LNCAP (cell line): ENCODE data around the gene ANKRD62.

ENCODE experiments used
- TF ChIP-seq, protein P1 (sequence below): fragments of 450-650 bp; IDR thresholded peaks from 2 replicates; pipeline ENCODE4 v1.5.1; 2017; ENCODE audit warnings: mild to moderate bottlenecking

The ANKRD62 gene

DNA sequence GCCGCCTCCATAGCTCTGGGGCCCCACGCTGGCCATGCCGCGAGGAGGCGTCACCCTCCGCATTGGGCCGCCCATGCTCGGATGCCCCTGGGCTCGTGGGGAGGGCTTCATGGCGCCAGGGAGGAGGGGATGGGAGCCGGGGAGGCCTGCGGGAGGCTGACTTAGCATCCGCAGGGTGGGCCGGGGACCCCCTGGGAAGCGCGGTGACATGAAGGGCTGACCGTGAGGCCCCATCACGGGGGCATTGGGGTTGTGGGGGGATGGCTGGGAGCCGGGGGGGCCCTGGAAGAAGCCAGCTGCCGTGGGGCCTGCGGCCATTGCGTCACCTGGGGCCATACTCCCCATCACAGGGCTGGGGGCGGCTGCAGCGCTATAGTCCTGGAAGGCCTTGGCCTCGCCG is 26.0 kb upstream of the ANKRD62 start:
- TF ChIP-seq, protein P1, sequence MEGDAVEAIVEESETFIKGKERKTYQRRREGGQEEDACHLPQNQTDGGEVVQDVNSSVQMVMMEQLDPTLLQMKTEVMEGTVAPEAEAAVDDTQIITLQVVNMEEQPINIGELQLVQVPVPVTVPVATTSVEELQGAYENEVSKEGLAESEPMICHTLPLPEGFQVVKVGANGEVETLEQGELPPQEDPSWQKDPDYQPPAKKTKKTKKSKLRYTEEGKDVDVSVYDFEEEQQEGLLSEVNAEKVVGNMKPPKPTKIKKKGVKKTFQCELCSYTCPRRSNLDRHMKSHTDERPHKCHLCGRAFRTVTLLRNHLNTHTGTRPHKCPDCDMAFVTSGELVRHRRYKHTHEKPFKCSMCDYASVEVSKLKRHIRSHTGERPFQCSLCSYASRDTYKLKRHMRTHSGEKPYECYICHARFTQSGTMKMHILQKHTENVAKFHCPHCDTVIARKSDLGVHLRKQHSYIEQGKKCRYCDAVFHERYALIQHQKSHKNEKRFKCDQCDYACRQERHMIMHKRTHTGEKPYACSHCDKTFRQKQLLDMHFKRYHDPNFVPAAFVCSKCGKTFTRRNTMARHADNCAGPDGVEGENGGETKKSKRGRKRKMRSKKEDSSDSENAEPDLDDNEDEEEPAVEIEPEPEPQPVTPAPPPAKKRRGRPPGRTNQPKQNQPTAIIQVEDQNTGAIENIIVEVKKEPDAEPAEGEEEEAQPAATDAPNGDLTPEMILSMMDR = no peak

- TF ChIP-seq, protein P1 = no peak
These were observed 24.7 kb upstream of the ANKRD62 start for GRCh38 chr18:12068950-12069320.

GRCh38 chr18:12072996-12073395 is 20.6 kb upstream of the ANKRD62 start:
- TF ChIP-seq, protein P1 = no peak

- TF ChIP-seq, protein P1 = no peak
These were observed 18.9 kb upstream of the ANKRD62 start for GRCh38 chr18:12074736-12075135.

- TF ChIP-seq, protein P1 = no peak
These were observed 17.1 kb upstream of the ANKRD62 start for GRCh38 chr18:12076424-12077140.

GRCh38 chr18:12079491-12080237 is 14.0 kb upstream of the ANKRD62 start:
- TF ChIP-seq, protein P1 = no peak

GRCh38 chr18:12085136-12085535 is 8.5 kb upstream of the ANKRD62 start:
- TF ChIP-seq, protein P1 = no peak
